Neural cell (in vitro differentiated cells): ENCODE data around the gene ADGRB2. TPM values are rescaled to one million over a fixed set of nuclear protein-coding genes. Genes with fewer than 3 reads are reported as not detected.

Source experiments
- H2AFZ ChIP-seq: fragments of 200-600, 300-800 bp; sonication (generic), shearing (Covaris generic); 2 replicates; pipeline ENCODE4 v1.6.0; 2014; ENCODE audit warnings: low read depth, mild to moderate bottlenecking, antibody characterized with exemption, low read length, moderate library complexity
- H3F3A ChIP-seq: fragments of 200-600 bp; shearing (Covaris generic); 2 replicates; pipeline ENCODE4 v1.6.1; 2016; ENCODE audit warnings: mild to moderate bottlenecking, moderate library complexity, mixed read lengths, antibody characterized with exemption, low read length; ENCODE audit not compliant: insufficient read depth, poor library complexity, severe bottlenecking
- H3K27ac ChIP-seq: fragments of 200-600, 300-800 bp; sonication (generic), shearing (Covaris generic); 2 replicates; pipeline ENCODE4 v1.5.1; 2014; ENCODE audit warnings: mild to moderate bottlenecking, low read length, moderate library complexity
- H3K27me3 ChIP-seq: fragments of 300-800, 200-600 bp; sonication (generic), shearing (Covaris generic); 2 replicates; pipeline ENCODE4 v1.6.0; 2014; ENCODE audit warnings: mild to moderate bottlenecking, low read depth, low read length, moderate library complexity; ENCODE audit not compliant: insufficient read depth
- H3K36me3 ChIP-seq: fragments of 300-800, 200-600 bp; sonication (generic), shearing (Covaris generic); 2 replicates; pipeline ENCODE4 v1.5.1; 2014; ENCODE audit warnings: mild to moderate bottlenecking, antibody characterized with exemption, low read length, moderate library complexity; ENCODE audit not compliant: insufficient read depth
- H3K4me2 ChIP-seq: fragments of 300-800, 200-600 bp; sonication (generic), shearing (Covaris generic); 2 replicates; pipeline ENCODE4 v1.6.0; 2014; ENCODE audit warnings: mild to moderate bottlenecking, low read length
- H3K4me3 ChIP-seq: fragments of 300-800, 200-600 bp; sonication (generic), shearing (Covaris generic); 2 replicates; pipeline ENCODE4 v1.5.1; 2014; ENCODE audit warnings: mild to moderate bottlenecking, low read length, moderate library complexity
- H3K79me2 ChIP-seq: fragments of 200-600 bp; shearing (Covaris generic); replicated peaks from 2 replicates; pipeline ENCODE4 v1.6.0; 2014; ENCODE audit warnings: mild to moderate bottlenecking, low read length, moderate library complexity; ENCODE audit not compliant: insufficient read depth
- H3K9ac ChIP-seq: fragments of 300-800, 200-600 bp; sonication (generic), shearing (Covaris generic); 2 replicates; pipeline ENCODE4 v1.6.1; 2016; ENCODE audit warnings: mild to moderate bottlenecking, low read length, mixed read lengths
- H3K9me2 ChIP-seq: fragments of 200-600 bp; shearing (Covaris generic); 2 replicates; pipeline ENCODE4 v1.6.1; 2016; ENCODE audit warnings: mild to moderate bottlenecking, low read length, mixed read lengths; ENCODE audit not compliant: insufficient read depth
- H3K9me3 ChIP-seq: fragments of 200-600, 300-800 bp; sonication (generic), shearing (Covaris generic); 2 replicates; pipeline ENCODE4 v1.6.1; 2016; ENCODE audit warnings: mild to moderate bottlenecking, mixed run types, low read length, moderate library complexity, mixed read lengths
- H4K20me1 ChIP-seq: fragments of 200-600 bp; shearing (Covaris generic); 2 replicates; pipeline ENCODE4 v1.6.1; 2016; ENCODE audit warnings: mild to moderate bottlenecking, mixed run types; ENCODE audit not compliant: insufficient read depth
- EP300 ChIP-seq: fragments of 450-650 bp; conservative IDR thresholded peaks from 2 replicates; pipeline ENCODE4 v1.6.1; 2014; ENCODE audit warnings: antibody characterized with exemption, mild to moderate bottlenecking, moderate library complexity; ENCODE audit not compliant: poor library complexity, severe bottlenecking
- EZH2 ChIP-seq: fragments of 200-600, 300-800 bp; shearing (Covaris generic), sonication (generic); IDR thresholded peaks from 2 replicates; pipeline ENCODE4 v1.6.1; 2014; ENCODE audit warnings: antibody characterized with exemption, low read length, borderline replicate concordance, mild to moderate bottlenecking; ENCODE audit not compliant: insufficient read depth, poor library complexity, severe bottlenecking
- MXI1 ChIP-seq: fragments of 450-650 bp; conservative IDR thresholded peaks from 2 replicates; pipeline ENCODE4 v1.6.1; 2014; ENCODE audit warnings: antibody characterized with exemption, mild to moderate bottlenecking; ENCODE audit not compliant: poor library complexity, severe bottlenecking
- POLR2AphosphoS5 ChIP-seq: IDR thresholded peaks from 2 replicates; pipeline ENCODE4 v1.6.1; 2012
- RAD21 ChIP-seq: fragments of 450-650 bp; conservative IDR thresholded peaks from 2 replicates; pipeline ENCODE4 v1.6.1; 2014; ENCODE audit warnings: antibody characterized with exemption, mild to moderate bottlenecking, moderate library complexity
- SMC3 ChIP-seq: fragments of 450-650 bp; conservative IDR thresholded peaks from 2 replicates; pipeline ENCODE4 v1.6.1; 2014; ENCODE audit warnings: antibody characterized with exemption, mild to moderate bottlenecking, moderate library complexity; ENCODE audit not compliant: poor library complexity
- TAF1 ChIP-seq: IDR thresholded peaks from 2 replicates; pipeline ENCODE4 v1.6.1; 2012; ENCODE audit warnings: low read depth
- polyA plus RNA-seq: library from polyadenylated mRNA; depleted of rRNA; stranded (reverse); fragments of >200 nt; gene quantifications from 2 replicates; pipeline ENCODE4 v1.2.3, GENCODE V29; 2014
- TF ChIP-seq, protein P1 (sequence below): IDR thresholded peaks from 2 replicates; pipeline ENCODE4 v1.6.1; 2012; ENCODE audit warnings: borderline replicate concordance
- TF ChIP-seq, protein P2 (sequence below): fragments of 450-650 bp; IDR thresholded peaks from 2 replicates; pipeline ENCODE4 v1.5.1; 2014; ENCODE audit warnings: antibody characterized with exemption, mild to moderate bottlenecking, moderate library complexity; ENCODE audit not compliant: poor library complexity, severe bottlenecking

The ADGRB2 gene
- polyA plus RNA-seq, 1 donor from 2014 or later, result 45.0 TPM

DNA sequence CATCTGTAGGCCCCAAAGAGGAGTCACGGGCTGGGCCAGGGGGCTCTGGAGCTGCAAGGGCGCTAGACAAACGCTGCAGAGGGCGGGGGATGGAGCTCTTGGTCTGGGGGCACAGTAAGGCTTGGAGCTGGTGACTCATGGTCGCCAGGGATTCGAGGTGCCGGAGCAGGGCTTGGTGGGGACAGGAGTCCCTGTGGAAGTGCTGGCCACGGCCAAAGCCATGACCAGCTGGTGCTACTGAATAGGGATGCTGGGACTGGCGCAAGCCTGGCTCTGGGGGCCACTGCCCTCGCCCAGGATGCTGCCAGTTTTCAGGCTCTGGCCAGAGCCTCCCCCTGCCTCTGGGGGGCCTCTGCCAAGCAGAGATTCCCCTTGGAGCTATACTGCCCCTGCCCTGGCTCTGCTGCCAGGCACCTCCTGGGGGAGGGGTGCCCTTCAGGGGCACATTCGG, 26.5 kb upstream of the ADGRB2 start:
- Histone ChIP-seq H3K79me2 (no peaks in the 10 kb centered on the region), H3K4me2 (no peak overlapping the region), H3K4me3 (no peak overlapping the region), H3K9me3 (no peaks in the 10 kb centered on the region), H3K9ac (no peak overlapping the region), H2AFZ (no peak overlapping the region), H3K27ac (no peak overlapping the region), H3K9me2 (no peaks in the 10 kb centered on the region), H4K20me1 (no peaks in the 10 kb centered on the region), H3F3A (no peaks in the 10 kb centered on the region), H3K36me3 (no peaks in the 10 kb centered on the region), H3K27me3 (no peaks in the 10 kb centered on the region)
- TF ChIP-seq, protein P1, sequence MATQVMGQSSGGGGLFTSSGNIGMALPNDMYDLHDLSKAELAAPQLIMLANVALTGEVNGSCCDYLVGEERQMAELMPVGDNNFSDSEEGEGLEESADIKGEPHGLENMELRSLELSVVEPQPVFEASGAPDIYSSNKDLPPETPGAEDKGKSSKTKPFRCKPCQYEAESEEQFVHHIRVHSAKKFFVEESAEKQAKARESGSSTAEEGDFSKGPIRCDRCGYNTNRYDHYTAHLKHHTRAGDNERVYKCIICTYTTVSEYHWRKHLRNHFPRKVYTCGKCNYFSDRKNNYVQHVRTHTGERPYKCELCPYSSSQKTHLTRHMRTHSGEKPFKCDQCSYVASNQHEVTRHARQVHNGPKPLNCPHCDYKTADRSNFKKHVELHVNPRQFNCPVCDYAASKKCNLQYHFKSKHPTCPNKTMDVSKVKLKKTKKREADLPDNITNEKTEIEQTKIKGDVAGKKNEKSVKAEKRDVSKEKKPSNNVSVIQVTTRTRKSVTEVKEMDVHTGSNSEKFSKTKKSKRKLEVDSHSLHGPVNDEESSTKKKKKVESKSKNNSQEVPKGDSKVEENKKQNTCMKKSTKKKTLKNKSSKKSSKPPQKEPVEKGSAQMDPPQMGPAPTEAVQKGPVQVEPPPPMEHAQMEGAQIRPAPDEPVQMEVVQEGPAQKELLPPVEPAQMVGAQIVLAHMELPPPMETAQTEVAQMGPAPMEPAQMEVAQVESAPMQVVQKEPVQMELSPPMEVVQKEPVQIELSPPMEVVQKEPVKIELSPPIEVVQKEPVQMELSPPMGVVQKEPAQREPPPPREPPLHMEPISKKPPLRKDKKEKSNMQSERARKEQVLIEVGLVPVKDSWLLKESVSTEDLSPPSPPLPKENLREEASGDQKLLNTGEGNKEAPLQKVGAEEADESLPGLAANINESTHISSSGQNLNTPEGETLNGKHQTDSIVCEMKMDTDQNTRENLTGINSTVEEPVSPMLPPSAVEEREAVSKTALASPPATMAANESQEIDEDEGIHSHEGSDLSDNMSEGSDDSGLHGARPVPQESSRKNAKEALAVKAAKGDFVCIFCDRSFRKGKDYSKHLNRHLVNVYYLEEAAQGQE, result no peak
- no peak for TF ChIP-seq RAD21
- no peak for TF ChIP-seq EZH2
- no peak for TF ChIP-seq TAF1
- TF ChIP-seq, protein P2, sequence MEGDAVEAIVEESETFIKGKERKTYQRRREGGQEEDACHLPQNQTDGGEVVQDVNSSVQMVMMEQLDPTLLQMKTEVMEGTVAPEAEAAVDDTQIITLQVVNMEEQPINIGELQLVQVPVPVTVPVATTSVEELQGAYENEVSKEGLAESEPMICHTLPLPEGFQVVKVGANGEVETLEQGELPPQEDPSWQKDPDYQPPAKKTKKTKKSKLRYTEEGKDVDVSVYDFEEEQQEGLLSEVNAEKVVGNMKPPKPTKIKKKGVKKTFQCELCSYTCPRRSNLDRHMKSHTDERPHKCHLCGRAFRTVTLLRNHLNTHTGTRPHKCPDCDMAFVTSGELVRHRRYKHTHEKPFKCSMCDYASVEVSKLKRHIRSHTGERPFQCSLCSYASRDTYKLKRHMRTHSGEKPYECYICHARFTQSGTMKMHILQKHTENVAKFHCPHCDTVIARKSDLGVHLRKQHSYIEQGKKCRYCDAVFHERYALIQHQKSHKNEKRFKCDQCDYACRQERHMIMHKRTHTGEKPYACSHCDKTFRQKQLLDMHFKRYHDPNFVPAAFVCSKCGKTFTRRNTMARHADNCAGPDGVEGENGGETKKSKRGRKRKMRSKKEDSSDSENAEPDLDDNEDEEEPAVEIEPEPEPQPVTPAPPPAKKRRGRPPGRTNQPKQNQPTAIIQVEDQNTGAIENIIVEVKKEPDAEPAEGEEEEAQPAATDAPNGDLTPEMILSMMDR, result no peak
- TF ChIP-seq MXI1, result no peak
- no peak for TF ChIP-seq EP300
- TF ChIP-seq SMC3, result no peak
- no peak for TF ChIP-seq POLR2AphosphoS5

DNA sequence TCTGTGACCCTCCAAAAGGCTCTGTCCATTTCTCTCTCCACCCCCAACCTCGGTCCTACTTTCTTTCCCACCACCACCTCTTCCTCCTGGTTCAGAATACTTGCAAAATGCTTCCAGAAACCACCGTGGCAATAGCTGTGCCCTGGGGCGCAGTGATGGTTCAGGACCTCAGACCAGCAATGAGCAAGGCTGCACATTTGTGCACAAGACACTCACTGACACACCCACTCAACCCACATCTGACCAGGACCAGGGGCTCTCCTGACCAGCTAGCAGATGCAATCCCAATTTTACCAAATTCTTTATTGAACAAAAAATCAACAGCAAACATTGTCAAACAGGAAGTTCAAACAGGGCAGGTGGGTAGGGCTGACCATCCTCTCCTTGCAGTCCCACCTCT, 26.0 kb upstream of the ADGRB2 start:
- Histone ChIP-seq H3K4me3 (no peak overlapping the region), H3K9me3 (no peaks in the 10 kb centered on the region), H3F3A (no peaks in the 10 kb centered on the region), H3K4me2 (no peak overlapping the region), H3K27ac (no peak overlapping the region), H2AFZ (no peak overlapping the region), H4K20me1 (no peaks in the 10 kb centered on the region), H3K9ac (no peak overlapping the region), H3K27me3 (no peaks in the 10 kb centered on the region), H3K9me2 (no peaks in the 10 kb centered on the region), H3K79me2 (no peaks in the 10 kb centered on the region), H3K36me3 (no peaks in the 10 kb centered on the region)
- TF ChIP-seq MXI1 (no peak), SMC3 (no peak), EP300 (no peak)
- TF ChIP-seq, protein P2, result no peak
